Endothelial cell of umbilical vein (primary cell): Measurements from ENCODE around the gene CHCHD3. TPM values are rescaled to one million over a fixed set of nuclear protein-coding genes. Genes with fewer than 3 reads are reported as not detected.

ENCODE experiments used
- BruUV-seq: library from RNA; stranded (reverse); fragments of 400-500 nt; replicated peaks from 2 replicates; lab custom pipeline; 2021; lab: Mats Ljungman, UMichigan
- CTCF ChIA-PET: fragments of 300-600, 350-600 bp; sonication (Branson Sonifier 250); formaldehyde crosslinking; loops from one replicate; lab custom pipeline; 2021; ENCODE audit warnings: antibody characterized with exemption, inconsistent platforms; lab: Charles Lee
- POLR2A ChIA-PET: fragments of 300-600, 350-600 bp; sonication (Branson Sonifier 250); formaldehyde crosslinking; loops from one replicate; lab custom pipeline; 2021; ENCODE audit warnings: antibody characterized with exemption, inconsistent platforms; lab: Charles Lee
- DNase-seq: peaks from one replicate; pipeline ENCODE4 v3.0.0-alpha.2; 2011; ENCODE audit warnings: low read depth, low spot score
- FAIRE-seq: peaks from 2 replicates; lab custom pipeline; 2011; peaks lifted over from hg19 to GRCh38; lab: Jason Lieb, UNC
- H2AFZ ChIP-seq: 2 replicates; pipeline ENCODE4 v1.6.0; 2012; ENCODE audit warnings: low read depth, low read length, control low read depth, inconsistent platforms
- H3K27ac ChIP-seq: 2 replicates; pipeline ENCODE4 v1.5.1; 2011; ENCODE audit warnings: low read depth, mild to moderate bottlenecking, control low read depth, low read length, moderate library complexity; ENCODE audit not compliant: insufficient read depth
- H3K27me3 ChIP-seq, 2 experiments: 2 replicates each; pipeline versions ENCODE4 v1.6.0 to v1.6.1; 2011; ENCODE audit warnings: low read length in 2 of 2, mixed read lengths in 1 of 2; ENCODE audit not compliant: control insufficient read depth in 2 of 2, insufficient read depth in 2 of 2
- H3K36me3 ChIP-seq, 2 experiments: 2 replicates in 1 of 2; 3 replicates in 1 of 2; pipeline ENCODE4 v1.5.1; 2011; ENCODE audit warnings: low read length in 2 of 2, mild to moderate bottlenecking in 1 of 2, moderate library complexity in 1 of 2; ENCODE audit not compliant: control insufficient read depth in 2 of 2, insufficient read depth in 2 of 2; ENCODE audit errors: extremely low read depth in 1 of 2
- H3K4me1 ChIP-seq: 3 replicates; pipeline ENCODE4 v1.5.1; 2011; ENCODE audit warnings: mild to moderate bottlenecking, low read length; ENCODE audit not compliant: control insufficient read depth, insufficient read depth; ENCODE audit errors: extremely low read depth
- H3K4me2 ChIP-seq: 2 replicates; pipeline ENCODE4 v1.6.1; 2011; ENCODE audit warnings: low read length, control low read depth, mixed read lengths; ENCODE audit not compliant: insufficient read depth
- H3K4me3 ChIP-seq, 3 experiments: fragments of 200-600 bp in 1 of 3; sonication (generic), shearing (Covaris generic) in 1 of 3; replicated peaks in 1 of 3; 2 replicates each; pipeline ENCODE4 v1.5.1; 2011 to 2016; ENCODE audit warnings: control low read depth in 3 of 3, low read length in 3 of 3, mild to moderate bottlenecking in 2 of 3, inconsistent platforms in 1 of 3, low read depth in 1 of 3, moderate library complexity in 1 of 3; ENCODE audit not compliant: insufficient read depth in 1 of 3
- H3K79me2 ChIP-seq: 2 replicates; pipeline ENCODE4 v1.6.0; 2012; ENCODE audit warnings: low read length, inconsistent platforms; ENCODE audit not compliant: control insufficient read depth, insufficient read depth
- H3K9ac ChIP-seq: replicated peaks from 2 replicates; pipeline ENCODE3; 2011; ENCODE audit warnings: low read length, control low read depth; ENCODE audit not compliant: insufficient read depth; ENCODE audit errors: extremely low read depth
- H3K9me1 ChIP-seq: replicated peaks from 3 replicates; pipeline ENCODE4 v1.6.0; 2011; ENCODE audit warnings: mild to moderate bottlenecking, low read length; ENCODE audit not compliant: control insufficient read depth, insufficient read depth; ENCODE audit errors: extremely low read depth
- H3K9me3 ChIP-seq: replicated peaks from 2 replicates; pipeline ENCODE4 v1.5.1; 2012; ENCODE audit warnings: low read length, inconsistent platforms; ENCODE audit not compliant: control insufficient read depth, insufficient read depth
- H4K20me1 ChIP-seq: replicated peaks from 2 replicates; pipeline ENCODE3; 2011; ENCODE audit warnings: mild to moderate bottlenecking, low read length; ENCODE audit not compliant: control insufficient read depth, insufficient read depth; ENCODE audit errors: extremely low read depth
- EZH2 ChIP-seq: IDR thresholded peaks from 2 replicates; pipeline ENCODE4 v1.6.1; 2012; ENCODE audit warnings: borderline replicate concordance, low read depth, mild to moderate bottlenecking, moderate library complexity, low read length, inconsistent platforms; ENCODE audit not compliant: severe bottlenecking
- FOS ChIP-seq: IDR thresholded peaks from 2 replicates; pipeline ENCODE4 v1.6.1; 2011; ENCODE audit warnings: mild to moderate bottlenecking, low read length, moderate library complexity, borderline replicate concordance; ENCODE audit not compliant: insufficient read depth
- GATA2 ChIP-seq: IDR thresholded peaks from 2 replicates; pipeline ENCODE4 v1.7.0; 2011; ENCODE audit warnings: low read depth, mild to moderate bottlenecking, moderate library complexity, mixed read lengths, low read length; ENCODE audit not compliant: insufficient read length, insufficient read depth
- JUN ChIP-seq: IDR thresholded peaks from 2 replicates; pipeline ENCODE4 v1.6.1; 2011; ENCODE audit warnings: borderline replicate concordance, low read depth; ENCODE audit not compliant: insufficient read length, insufficient read depth
- MYC ChIP-seq: IDR thresholded peaks from one replicate; pipeline ENCODE4 v1.6.1; 2011; ENCODE audit warnings: mild to moderate bottlenecking, low read depth, low read length
- POLR2A ChIP-seq: IDR thresholded peaks from 2 replicates; pipeline ENCODE4 v1.6.1; 2012; ENCODE audit warnings: low read depth, mild to moderate bottlenecking, control low read depth, low read length
- POLR2AphosphoS5 ChIP-seq: IDR thresholded peaks from 2 replicates; pipeline ENCODE4 v1.6.1; 2012; ENCODE audit warnings: low read depth, mild to moderate bottlenecking, control low read depth, low read length, moderate library complexity; ENCODE audit not compliant: insufficient read depth
- dilution Hi-C: fragments of 300-500 bp; cut with MboI; formaldehyde crosslinking; loops from one replicate; pipeline ENCODE4 v1.15.0; 2019; ENCODE audit warnings: low sequenced_read_pairs; ENCODE audit not compliant: extremely low pct_ligation_motif_present
- intact Hi-C: fragments of 100-400 bp; cut with micrococcal nuclease; formaldehyde crosslinking; loops from one replicate; pipeline ENCODE4 v1.10.0; 2022
- polyA plus RNA-seq, 4 experiments: library from polyadenylated mRNA; depleted of rRNA in 3 of 4; stranded (reverse) in 3 of 4; unstranded in 1 of 4; fragments of >200 nt; gene quantifications; 2 replicates each; pipeline versions ENCODE4 v1.2.1 to v1.2.3, GENCODE V29; 2011 to 2012; ENCODE audit warnings: missing spikeins in 1 of 4
- total RNA-seq: library from RNA; stranded (reverse); gene quantifications from 2 replicates; pipeline ENCODE4 v1.2.3, GENCODE V29; 2021
- TF ChIP-seq, protein P1 (sequence below): IDR thresholded peaks from 2 replicates; pipeline ENCODE4 v1.6.1; 2011; ENCODE audit not compliant: insufficient read depth, insufficient read length
- TF ChIP-seq, protein P2 (sequence below), 2 donors: IDR thresholded peaks; 1 replicate in 1 of 2; 2 replicates in 1 of 2; pipeline ENCODE4 v1.5.1; 2011; ENCODE audit warnings: low read length in 2 of 2, mild to moderate bottlenecking in 2 of 2, moderate library complexity in 2 of 2, control low read depth in 1 of 2, inconsistent platforms in 1 of 2, low read depth in 1 of 2; ENCODE audit not compliant: insufficient read depth in 1 of 2; ENCODE audit errors: extremely low read depth in 1 of 2

CHCHD3 gene
- total and polyA plus RNA-seq, 2 donors (not counting 3 experiments of a cell fraction or from before 2014, with no cell fraction given) = 22.0 to 63.7 TPM

DNA sequence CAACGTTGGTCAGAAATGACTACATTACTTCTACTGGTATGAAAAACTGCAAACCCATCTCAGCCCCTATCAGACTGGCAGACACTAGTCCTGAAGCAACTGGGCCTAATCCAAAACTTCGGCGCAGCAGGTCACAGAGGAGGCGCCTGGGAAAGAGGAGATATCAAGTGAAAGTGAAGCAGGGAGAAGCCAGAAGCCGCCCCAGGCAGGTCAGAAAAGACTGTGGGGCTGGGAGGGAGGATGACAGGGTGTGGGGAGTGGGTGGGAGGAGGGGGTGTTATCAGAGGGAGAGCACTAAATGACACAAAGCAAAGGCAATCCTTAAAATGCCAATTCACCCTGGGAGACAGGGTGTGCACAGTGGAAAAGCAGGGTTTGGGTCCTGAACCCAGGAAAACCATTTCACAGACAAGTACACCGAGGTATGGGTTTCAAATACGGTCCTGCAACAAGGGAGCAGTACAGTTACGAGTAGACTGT is 731 bp downstream of the CHCHD3 start:
- H3K9ac ChIP-seq = peak overlapping the region; percentile 85
- dilution Hi-C loops (no loop called here), intact Hi-C loops (loop anchor here (5.0 kb wide), 5 partner anchors 156 to 1046 kb away; partner anchors contain the start of genes EXOC4 and LRGUK)
- H3K27ac ChIP-seq = peak overlapping the region; percentile 80
- CTCF ChIA-PET = interaction anchor here (1.0 to 1.1 kb wide), 2 partner anchors 8 to 353 kb away, joined by 4 to 10 read pairs; no protein-coding TSS in a partner anchor
- H3K36me3 ChIP-seq = no peaks in the 10 kb centered on the region
- no peak for DNase-seq
- peaks cover 18% of the 10 kb centered on the region for H3K4me1 ChIP-seq
- POLR2A ChIA-PET = no interaction called here
- H4K20me1 ChIP-seq = peaks cover 5% of the 10 kb centered on the region
- no peaks in the 10 kb centered on the region for H3K9me3 ChIP-seq
- FAIRE-seq = no peak
- H3K27me3 ChIP-seq = no peaks in the 10 kb centered on the region
- peak overlapping the region; percentile 99 for H3K4me2 ChIP-seq
- no TSS peak for BruUV-seq
- peak overlapping the region; percentile 88 for H3K4me3 ChIP-seq
- H3K79me2 ChIP-seq = peaks cover 51% of the 10 kb centered on the region
- no peaks in the 10 kb centered on the region for H3K9me1 ChIP-seq
- TF ChIP-seq GATA2 = no peak
- TF ChIP-seq POLR2AphosphoS5 = no peak
- TF ChIP-seq EZH2 = no peak
- TF ChIP-seq MYC = no peak
- TF ChIP-seq POLR2A = no peak
- no peak for TF ChIP-seq FOS
- TF ChIP-seq, protein P1, sequence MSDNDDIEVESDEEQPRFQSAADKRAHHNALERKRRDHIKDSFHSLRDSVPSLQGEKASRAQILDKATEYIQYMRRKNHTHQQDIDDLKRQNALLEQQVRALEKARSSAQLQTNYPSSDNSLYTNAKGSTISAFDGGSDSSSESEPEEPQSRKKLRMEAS = no peak
- no peak for TF ChIP-seq JUN
- TF ChIP-seq, protein P2, sequence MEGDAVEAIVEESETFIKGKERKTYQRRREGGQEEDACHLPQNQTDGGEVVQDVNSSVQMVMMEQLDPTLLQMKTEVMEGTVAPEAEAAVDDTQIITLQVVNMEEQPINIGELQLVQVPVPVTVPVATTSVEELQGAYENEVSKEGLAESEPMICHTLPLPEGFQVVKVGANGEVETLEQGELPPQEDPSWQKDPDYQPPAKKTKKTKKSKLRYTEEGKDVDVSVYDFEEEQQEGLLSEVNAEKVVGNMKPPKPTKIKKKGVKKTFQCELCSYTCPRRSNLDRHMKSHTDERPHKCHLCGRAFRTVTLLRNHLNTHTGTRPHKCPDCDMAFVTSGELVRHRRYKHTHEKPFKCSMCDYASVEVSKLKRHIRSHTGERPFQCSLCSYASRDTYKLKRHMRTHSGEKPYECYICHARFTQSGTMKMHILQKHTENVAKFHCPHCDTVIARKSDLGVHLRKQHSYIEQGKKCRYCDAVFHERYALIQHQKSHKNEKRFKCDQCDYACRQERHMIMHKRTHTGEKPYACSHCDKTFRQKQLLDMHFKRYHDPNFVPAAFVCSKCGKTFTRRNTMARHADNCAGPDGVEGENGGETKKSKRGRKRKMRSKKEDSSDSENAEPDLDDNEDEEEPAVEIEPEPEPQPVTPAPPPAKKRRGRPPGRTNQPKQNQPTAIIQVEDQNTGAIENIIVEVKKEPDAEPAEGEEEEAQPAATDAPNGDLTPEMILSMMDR (IDR thresholded peaks at IDR 0.05; ENCODE audit: extremely low read depth in 1 of 2, insufficient read depth in 1 of 2, low read depth in 1 of 2, low read length in 2 of 2) = no peak
- peak overlapping the region; percentile 75 for H2AFZ ChIP-seq
